GM12878 (cell line): ENCODE data around the gene CCDC28B. TPM values are rescaled to one million over a fixed set of nuclear protein-coding genes. Genes with fewer than 3 reads are reported as not detected.

ENCODE experiments used
- BRCA1 ChIP-seq: IDR thresholded peaks from 2 replicates; pipeline ENCODE4 v1.6.1; 2011; ENCODE audit warnings: low read depth, low read length, improper control_type of control experiment
- CBX5 ChIP-seq: sonication (generic); IDR thresholded peaks from 2 replicates; pipeline ENCODE4 v1.6.1; 2016; ENCODE audit warnings: low read depth, moderate library complexity, mild to moderate bottlenecking, inconsistent platforms
- CREB1 ChIP-seq: IDR thresholded peaks from 2 replicates; pipeline ENCODE4 v1.6.1; 2012; ENCODE audit warnings: low read depth, mild to moderate bottlenecking, inconsistent platforms
- CREM ChIP-seq: IDR thresholded peaks from 2 replicates; pipeline ENCODE4 v1.6.1; 2014; ENCODE audit warnings: antibody characterized with exemption, low read depth
- EED ChIP-seq: sonication (generic); IDR thresholded peaks from 2 replicates; pipeline ENCODE4 v1.6.1; 2016; ENCODE audit warnings: antibody characterized with exemption, low read depth
- HDAC6 ChIP-seq: fragments of 200-600 bp; sonication (generic); IDR thresholded peaks from one replicate; pipeline ENCODE4 v1.8.0; 2017; ENCODE audit warnings: antibody characterized with exemption; ENCODE audit not compliant: unreplicated experiment
- KAT2A ChIP-seq: conservative IDR thresholded peaks from 2 replicates; pipeline ENCODE4 v1.6.1; 2011; ENCODE audit warnings: low read depth, low read length; ENCODE audit not compliant: control insufficient read depth
- KLF5 ChIP-seq: fragments of 450-650 bp; IDR thresholded peaks from 2 replicates; pipeline ENCODE4 v1.6.1; 2014; ENCODE audit warnings: mild to moderate bottlenecking; ENCODE audit not compliant: partially characterized antibody
- MEF2A ChIP-seq: IDR thresholded peaks from 2 replicates; pipeline ENCODE4 v1.6.1; 2011; ENCODE audit warnings: low read depth, mild to moderate bottlenecking, low read length, moderate library complexity; ENCODE audit not compliant: insufficient read depth
- MXI1 ChIP-seq: fragments of 150-350 bp; IDR thresholded peaks from 2 replicates; pipeline ENCODE4 v1.6.1; 2011; ENCODE audit warnings: low read depth, mild to moderate bottlenecking, inconsistent platforms, low read length, improper control_type of control experiment
- NFYA ChIP-seq: IDR thresholded peaks from 2 replicates; pipeline ENCODE4 v1.6.1; 2011; ENCODE audit warnings: low read depth, mild to moderate bottlenecking, low read length, improper control_type of control experiment, borderline replicate concordance
- NFYB ChIP-seq: IDR thresholded peaks from 2 replicates; pipeline ENCODE4 v1.6.1; 2011; ENCODE audit warnings: low read depth, mild to moderate bottlenecking, low read length, improper control_type of control experiment, moderate library complexity; ENCODE audit not compliant: insufficient read depth
- NRF1 ChIP-seq: conservative IDR thresholded peaks from 2 replicates; pipeline ENCODE4 v1.6.1; 2011; ENCODE audit warnings: mild to moderate bottlenecking, low read depth, low read length, improper control_type of control experiment
- PAX5 ChIP-seq: IDR thresholded peaks from 2 replicates; pipeline ENCODE4 v1.6.1; 2011; ENCODE audit warnings: low read depth, low read length, borderline replicate concordance
- POLR2AphosphoS5 ChIP-seq: IDR thresholded peaks from 2 replicates; pipeline ENCODE4 v1.6.1; 2011; ENCODE audit warnings: mild to moderate bottlenecking, low read length, inconsistent platforms
- POU2F2 ChIP-seq: IDR thresholded peaks from 3 replicates; pipeline ENCODE4 v1.6.1; 2011; ENCODE audit warnings: low read depth, mild to moderate bottlenecking, low read length, borderline replicate concordance
- RAD21 ChIP-seq: IDR thresholded peaks from 2 replicates; pipeline ENCODE4 v1.6.1; 2011; ENCODE audit warnings: mild to moderate bottlenecking, low read depth, low read length, moderate library complexity; ENCODE audit not compliant: insufficient read depth
- SMC3 ChIP-seq: IDR thresholded peaks from 2 replicates; pipeline ENCODE4 v1.6.1; 2011; ENCODE audit warnings: low read length, improper control_type of control experiment, borderline replicate concordance
- SRF ChIP-seq, 2 experiments: IDR thresholded peaks; 2 replicates each; pipeline ENCODE4 v1.6.1; 2011; ENCODE audit warnings: low read depth in 2 of 2, low read length in 2 of 2, mild to moderate bottlenecking in 1 of 2, moderate library complexity in 1 of 2
- TARDBP ChIP-seq: IDR thresholded peaks from 2 replicates; pipeline ENCODE4 v1.6.1; 2016; ENCODE audit warnings: borderline replicate concordance
- YBX1 ChIP-seq: fragments of 450-650 bp; IDR thresholded peaks from 2 replicates; pipeline ENCODE4 v1.6.1; 2016; ENCODE audit warnings: antibody characterized with exemption
- polyA plus RNA-seq, 11 experiments: library from polyadenylated mRNA; depleted of rRNA in 4 of 11; unstranded in 6 of 11; stranded (reverse) in 5 of 11; fragments of >200 nt; fragmentation: Nextera tagmentation in 4 of 11; fragmentation: Illumina TruSeq in 1 of 11; extraction: Ambion mirVana in 4 of 11; extraction: Trizol in 1 of 11; gene quantifications; 1 replicate in 1 of 11; 2 replicates in 10 of 11; pipeline versions ENCODE4 v1.2.1 to v1.2.3, GENCODE V29; 2011 to 2016; ENCODE audit warnings: inconsistent platforms in 2 of 11, missing spikeins in 2 of 11, low read depth in 1 of 11
- total RNA-seq, 4 experiments: library from RNA; depleted of rRNA in 3 of 4; stranded (reverse); fragments of >200 nt in 3 of 4; fragmentation: Illumina TruSeq in 1 of 4; extraction: Trizol in 1 of 4; gene quantifications; 2 replicates each; pipeline versions ENCODE4 v1.2.1 to v1.2.3, GENCODE V29; 2013 to 2021
- TF ChIP-seq, protein P1 (sequence below), 3 experiments: IDR thresholded peaks in 2 of 3; conservative IDR thresholded peaks in 1 of 3; 2 replicates each; pipeline ENCODE4 v1.5.1; 2011; ENCODE audit warnings: low read depth in 3 of 3, low read length in 3 of 3, mild to moderate bottlenecking in 3 of 3, control low read depth in 2 of 3, moderate library complexity in 2 of 3, inconsistent platforms in 1 of 3, mixed read lengths in 1 of 3; ENCODE audit not compliant: control insufficient read depth in 2 of 3, insufficient read depth in 1 of 3; ENCODE audit errors: extremely low read depth in 1 of 3
- TF ChIP-seq, protein P2 (sequence below): IDR thresholded peaks from 2 replicates; pipeline ENCODE4 v1.6.1; 2011; ENCODE audit warnings: mild to moderate bottlenecking, low read depth, low read length, moderate library complexity; ENCODE audit not compliant: insufficient replicate concordance
- TF ChIP-seq, protein P3 (sequence below): fragments of 450-650 bp; IDR thresholded peaks from 2 replicates; pipeline ENCODE4 v1.6.1; 2017; ENCODE audit warnings: mild to moderate bottlenecking, moderate library complexity

Gene CCDC28B
- total and polyA plus RNA-seq, 10 of the 15 experiments (the other 5 are each of a cell fraction or from before 2014, with no cell fraction given) = 10.5 to 135 (median 90.6) TPM

DNA sequence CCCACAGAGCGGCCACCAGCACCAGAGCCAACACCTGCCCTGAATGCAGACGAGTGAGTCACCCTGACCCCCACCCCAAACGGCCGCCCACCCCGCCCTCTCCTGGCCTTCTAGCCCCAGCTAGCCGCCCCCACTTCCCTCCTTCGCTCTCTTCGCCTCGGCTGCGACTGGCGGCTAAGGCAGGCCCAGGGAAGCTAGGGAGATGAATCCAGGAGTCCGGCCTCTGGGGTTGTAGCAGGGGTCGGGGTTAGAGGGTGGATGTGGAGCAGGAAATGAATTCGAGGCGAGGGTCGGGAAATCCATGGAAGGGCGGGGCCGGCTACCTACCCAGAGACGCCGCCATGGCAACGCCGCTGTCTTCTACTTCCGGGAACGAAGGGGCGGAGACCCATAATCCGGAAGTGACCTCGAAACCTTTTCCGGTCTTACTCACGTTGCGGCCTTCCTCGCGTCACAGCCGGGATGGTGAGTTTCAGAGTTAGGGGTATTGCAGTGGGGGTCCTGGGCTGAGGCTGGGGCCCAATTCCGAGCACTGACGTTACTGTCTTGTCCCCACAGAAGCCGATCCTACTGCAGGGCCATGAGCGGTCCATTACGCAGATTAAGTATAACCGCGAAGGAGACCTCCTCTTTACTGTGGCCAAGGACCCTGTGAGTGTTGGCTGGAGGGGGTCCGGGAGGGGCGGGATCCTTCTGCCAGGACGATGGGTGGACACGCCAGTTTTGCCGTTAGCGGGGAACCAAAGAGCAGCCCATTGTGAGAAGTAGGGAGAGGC, 21.8 kb downstream of the CCDC28B start, which contains the start of the genes EIF3I and TMEM234 (continued):
- TF ChIP-seq PAX5 = no peak
- TF ChIP-seq HDAC6 = no peak
- TF ChIP-seq NFYA = no peak
- TF ChIP-seq BRCA1 = no peak
- peak; percentile 90 for TF ChIP-seq CREB1
- peak; percentile 84 for TF ChIP-seq CREM
- peak; percentile 93 for TF ChIP-seq POLR2AphosphoS5
- no peak for TF ChIP-seq SMC3
- TF ChIP-seq KAT2A = no peak
- TF ChIP-seq NRF1 = no peak
- no peak for TF ChIP-seq CBX5
- TF ChIP-seq EED = no peak
- peak; percentile 40; the same call in 1 of the 3 replicates for TF ChIP-seq POU2F2
- TF ChIP-seq, protein P1, sequence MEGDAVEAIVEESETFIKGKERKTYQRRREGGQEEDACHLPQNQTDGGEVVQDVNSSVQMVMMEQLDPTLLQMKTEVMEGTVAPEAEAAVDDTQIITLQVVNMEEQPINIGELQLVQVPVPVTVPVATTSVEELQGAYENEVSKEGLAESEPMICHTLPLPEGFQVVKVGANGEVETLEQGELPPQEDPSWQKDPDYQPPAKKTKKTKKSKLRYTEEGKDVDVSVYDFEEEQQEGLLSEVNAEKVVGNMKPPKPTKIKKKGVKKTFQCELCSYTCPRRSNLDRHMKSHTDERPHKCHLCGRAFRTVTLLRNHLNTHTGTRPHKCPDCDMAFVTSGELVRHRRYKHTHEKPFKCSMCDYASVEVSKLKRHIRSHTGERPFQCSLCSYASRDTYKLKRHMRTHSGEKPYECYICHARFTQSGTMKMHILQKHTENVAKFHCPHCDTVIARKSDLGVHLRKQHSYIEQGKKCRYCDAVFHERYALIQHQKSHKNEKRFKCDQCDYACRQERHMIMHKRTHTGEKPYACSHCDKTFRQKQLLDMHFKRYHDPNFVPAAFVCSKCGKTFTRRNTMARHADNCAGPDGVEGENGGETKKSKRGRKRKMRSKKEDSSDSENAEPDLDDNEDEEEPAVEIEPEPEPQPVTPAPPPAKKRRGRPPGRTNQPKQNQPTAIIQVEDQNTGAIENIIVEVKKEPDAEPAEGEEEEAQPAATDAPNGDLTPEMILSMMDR (IDR thresholded peaks at IDR 0.05 in 2 of 3, conservative IDR thresholded peaks at IDR 0.05 in 1 of 3; ENCODE audit: control insufficient read depth in 2 of 3, extremely low read depth in 1 of 3, insufficient read depth in 1 of 3, low read depth in 3 of 3, low read length in 3 of 3) = no peak
- TF ChIP-seq, protein P2, sequence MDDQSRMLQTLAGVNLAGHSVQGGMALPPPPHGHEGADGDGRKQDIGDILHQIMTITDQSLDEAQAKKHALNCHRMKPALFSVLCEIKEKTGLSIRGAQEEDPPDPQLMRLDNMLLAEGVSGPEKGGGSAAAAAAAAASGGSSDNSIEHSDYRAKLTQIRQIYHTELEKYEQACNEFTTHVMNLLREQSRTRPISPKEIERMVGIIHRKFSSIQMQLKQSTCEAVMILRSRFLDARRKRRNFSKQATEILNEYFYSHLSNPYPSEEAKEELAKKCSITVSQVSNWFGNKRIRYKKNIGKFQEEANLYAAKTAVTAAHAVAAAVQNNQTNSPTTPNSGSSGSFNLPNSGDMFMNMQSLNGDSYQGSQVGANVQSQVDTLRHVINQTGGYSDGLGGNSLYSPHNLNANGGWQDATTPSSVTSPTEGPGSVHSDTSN = no peak
- no peak for TF ChIP-seq SRF (IDR thresholded peaks at IDR 0.05; ENCODE audit: low read depth in 2 of 2, low read length in 2 of 2)
- TF ChIP-seq NFYB = no peak
- no peak for TF ChIP-seq MEF2A
- TF ChIP-seq RAD21 = no peak
- TF ChIP-seq MXI1 = peak; percentile 92
- no peak for TF ChIP-seq YBX1
- TF ChIP-seq KLF5 = no peak
- TF ChIP-seq, protein P3, sequence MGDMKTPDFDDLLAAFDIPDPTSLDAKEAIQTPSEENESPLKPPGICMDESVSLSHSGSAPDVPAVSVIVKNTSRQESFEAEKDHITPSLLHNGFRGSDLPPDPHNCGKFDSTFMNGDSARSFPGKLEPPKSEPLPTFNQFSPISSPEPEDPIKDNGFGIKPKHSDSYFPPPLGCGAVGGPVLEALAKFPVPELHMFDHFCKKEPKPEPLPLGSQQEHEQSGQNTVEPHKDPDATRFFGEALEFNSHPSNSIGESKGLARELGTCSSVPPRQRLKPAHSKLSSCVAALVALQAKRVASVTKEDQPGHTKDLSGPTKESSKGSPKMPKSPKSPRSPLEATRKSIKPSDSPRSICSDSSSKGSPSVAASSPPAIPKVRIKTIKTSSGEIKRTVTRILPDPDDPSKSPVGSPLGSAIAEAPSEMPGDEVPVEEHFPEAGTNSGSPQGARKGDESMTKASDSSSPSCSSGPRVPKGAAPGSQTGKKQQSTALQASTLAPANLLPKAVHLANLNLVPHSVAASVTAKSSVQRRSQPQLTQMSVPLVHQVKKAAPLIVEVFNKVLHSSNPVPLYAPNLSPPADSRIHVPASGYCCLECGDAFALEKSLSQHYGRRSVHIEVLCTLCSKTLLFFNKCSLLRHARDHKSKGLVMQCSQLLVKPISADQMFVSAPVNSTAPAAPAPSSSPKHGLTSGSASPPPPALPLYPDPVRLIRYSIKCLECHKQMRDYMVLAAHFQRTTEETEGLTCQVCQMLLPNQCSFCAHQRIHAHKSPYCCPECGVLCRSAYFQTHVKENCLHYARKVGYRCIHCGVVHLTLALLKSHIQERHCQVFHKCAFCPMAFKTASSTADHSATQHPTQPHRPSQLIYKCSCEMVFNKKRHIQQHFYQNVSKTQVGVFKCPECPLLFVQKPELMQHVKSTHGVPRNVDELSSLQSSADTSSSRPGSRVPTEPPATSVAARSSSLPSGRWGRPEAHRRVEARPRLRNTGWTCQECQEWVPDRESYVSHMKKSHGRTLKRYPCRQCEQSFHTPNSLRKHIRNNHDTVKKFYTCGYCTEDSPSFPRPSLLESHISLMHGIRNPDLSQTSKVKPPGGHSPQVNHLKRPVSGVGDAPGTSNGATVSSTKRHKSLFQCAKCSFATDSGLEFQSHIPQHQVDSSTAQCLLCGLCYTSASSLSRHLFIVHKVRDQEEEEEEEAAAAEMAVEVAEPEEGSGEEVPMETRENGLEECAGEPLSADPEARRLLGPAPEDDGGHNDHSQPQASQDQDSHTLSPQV = no peak
- no peak for TF ChIP-seq TARDBP
